ENCODE data around the gene SCARB1.

Gene SCARB1

DNA sequence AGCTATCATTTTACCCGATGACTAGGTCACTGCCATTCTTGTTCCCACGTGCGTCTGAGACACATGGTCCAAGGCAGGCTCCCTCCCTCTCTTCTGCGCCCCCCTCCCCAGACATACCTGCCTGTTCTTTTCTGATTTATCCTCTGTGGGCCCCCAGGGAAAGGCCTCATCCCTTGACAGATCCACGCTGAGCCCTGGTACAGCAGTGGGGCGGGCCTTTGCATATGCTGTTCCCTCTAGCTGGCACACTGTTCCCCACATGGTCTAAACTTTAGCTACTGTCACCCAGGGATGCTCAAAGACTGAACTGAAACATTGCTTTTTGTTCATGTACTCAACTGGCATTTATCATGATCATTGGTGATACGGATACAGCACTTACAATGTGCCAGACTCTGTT lies 122.5 kb downstream of the SCARB1 start:
- Histone ChIP-seq H3K27me3 (ENCODE audit: insufficient read depth, low read length, poor library complexity) (peaks cover 15% of the 10 kb centered on the region), H3K4me3 (ENCODE audit: low read depth in 1 of 2, low read length in 2 of 2) (no peak overlapping the region), H3K79me2 (ENCODE audit: insufficient read depth, low read length) (no peaks in the 10 kb centered on the region), H3K4me2 (ENCODE audit: insufficient read depth, low read length) (no peak overlapping the region), H4K20me1 (ENCODE audit: insufficient read depth, low read length) (no peaks in the 10 kb centered on the region), H2AFZ (ENCODE audit: low read depth, low read length) (no peak overlapping the region), H3K9me3 (ENCODE audit: insufficient read depth, low read length, severe bottlenecking) (no peaks in the 10 kb centered on the region), H3K36me3 (ENCODE audit: insufficient read depth, low read length) (no peaks in the 10 kb centered on the region), H3K27ac (ENCODE audit: low read length) (no peak overlapping the region), H3K9ac (ENCODE audit: low read depth, low read length) (no peak overlapping the region), H3K4me1 (ENCODE audit: insufficient read depth, low read length) (peaks cover 3% of the 10 kb centered on the region; the same call in 1 of the 2 replicates)
- DNase-seq (no peak), ATAC-seq (ENCODE audit: insufficient read depth, low read depth) (no peak)
- TF ChIP-seq EZH2 (IDR thresholded peaks at IDR 0.05; ENCODE audit: borderline replicate concordance, low read depth, low read length, severe bottlenecking), result no peak
- TF ChIP-seq, protein P1, sequence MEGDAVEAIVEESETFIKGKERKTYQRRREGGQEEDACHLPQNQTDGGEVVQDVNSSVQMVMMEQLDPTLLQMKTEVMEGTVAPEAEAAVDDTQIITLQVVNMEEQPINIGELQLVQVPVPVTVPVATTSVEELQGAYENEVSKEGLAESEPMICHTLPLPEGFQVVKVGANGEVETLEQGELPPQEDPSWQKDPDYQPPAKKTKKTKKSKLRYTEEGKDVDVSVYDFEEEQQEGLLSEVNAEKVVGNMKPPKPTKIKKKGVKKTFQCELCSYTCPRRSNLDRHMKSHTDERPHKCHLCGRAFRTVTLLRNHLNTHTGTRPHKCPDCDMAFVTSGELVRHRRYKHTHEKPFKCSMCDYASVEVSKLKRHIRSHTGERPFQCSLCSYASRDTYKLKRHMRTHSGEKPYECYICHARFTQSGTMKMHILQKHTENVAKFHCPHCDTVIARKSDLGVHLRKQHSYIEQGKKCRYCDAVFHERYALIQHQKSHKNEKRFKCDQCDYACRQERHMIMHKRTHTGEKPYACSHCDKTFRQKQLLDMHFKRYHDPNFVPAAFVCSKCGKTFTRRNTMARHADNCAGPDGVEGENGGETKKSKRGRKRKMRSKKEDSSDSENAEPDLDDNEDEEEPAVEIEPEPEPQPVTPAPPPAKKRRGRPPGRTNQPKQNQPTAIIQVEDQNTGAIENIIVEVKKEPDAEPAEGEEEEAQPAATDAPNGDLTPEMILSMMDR (IDR thresholded peaks at IDR 0.05; ENCODE audit: borderline replicate concordance, extremely low read depth, low read length, poor library complexity, severe bottlenecking), result no peak

DNA sequence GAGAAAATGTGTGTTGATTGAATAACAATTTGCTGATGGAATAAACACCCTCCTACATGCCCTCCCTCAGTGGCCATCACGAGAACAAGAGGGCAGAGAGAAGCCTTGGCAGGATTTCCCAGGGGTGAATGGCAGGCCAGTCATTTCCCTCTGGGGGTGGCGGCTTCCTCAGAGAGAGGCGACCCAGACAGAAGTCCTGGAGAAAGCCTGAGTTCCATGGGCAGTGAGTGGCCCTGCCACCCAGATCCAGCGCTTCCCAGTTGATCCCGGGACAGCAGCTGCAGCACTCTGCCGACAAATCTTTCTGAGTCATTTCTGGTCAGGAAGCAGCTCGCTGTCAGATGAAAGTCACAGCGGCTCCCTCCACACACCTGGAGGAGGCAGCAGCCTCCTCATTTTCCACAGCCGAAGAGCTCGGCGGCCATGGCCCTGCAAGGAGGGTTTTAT lies 123.0 kb downstream of the SCARB1 start:
- Histone ChIP-seq H3K9me3 (ENCODE audit: insufficient read depth, low read length, severe bottlenecking) (no peaks in the 10 kb centered on the region), H3K4me3 (ENCODE audit: low read depth in 1 of 2, low read length in 2 of 2) (no peak overlapping the region), H3K79me2 (ENCODE audit: insufficient read depth, low read length) (no peaks in the 10 kb centered on the region), H3K4me2 (ENCODE audit: insufficient read depth, low read length) (no peak overlapping the region), H3K9ac (ENCODE audit: low read depth, low read length) (no peak overlapping the region), H2AFZ (ENCODE audit: low read depth, low read length) (no peak overlapping the region), H3K27ac (ENCODE audit: low read length) (no peak overlapping the region), H3K4me1 (ENCODE audit: insufficient read depth, low read length) (no peaks in the 10 kb centered on the region), H3K36me3 (ENCODE audit: insufficient read depth, low read length) (no peaks in the 10 kb centered on the region), H3K27me3 (ENCODE audit: insufficient read depth, low read length, poor library complexity) (peaks cover 15% of the 10 kb centered on the region), H4K20me1 (ENCODE audit: insufficient read depth, low read length) (no peaks in the 10 kb centered on the region)
- DNase-seq (peak; percentile 44), ATAC-seq (ENCODE audit: insufficient read depth, low read depth) (peak; percentile 64)
- TF ChIP-seq EZH2 (IDR thresholded peaks at IDR 0.05; ENCODE audit: borderline replicate concordance, low read depth, low read length, severe bottlenecking), result no peak
- TF ChIP-seq, protein P1 (IDR thresholded peaks at IDR 0.05; ENCODE audit: borderline replicate concordance, extremely low read depth, low read length, poor library complexity, severe bottlenecking), result peak; percentile 41

DNA sequence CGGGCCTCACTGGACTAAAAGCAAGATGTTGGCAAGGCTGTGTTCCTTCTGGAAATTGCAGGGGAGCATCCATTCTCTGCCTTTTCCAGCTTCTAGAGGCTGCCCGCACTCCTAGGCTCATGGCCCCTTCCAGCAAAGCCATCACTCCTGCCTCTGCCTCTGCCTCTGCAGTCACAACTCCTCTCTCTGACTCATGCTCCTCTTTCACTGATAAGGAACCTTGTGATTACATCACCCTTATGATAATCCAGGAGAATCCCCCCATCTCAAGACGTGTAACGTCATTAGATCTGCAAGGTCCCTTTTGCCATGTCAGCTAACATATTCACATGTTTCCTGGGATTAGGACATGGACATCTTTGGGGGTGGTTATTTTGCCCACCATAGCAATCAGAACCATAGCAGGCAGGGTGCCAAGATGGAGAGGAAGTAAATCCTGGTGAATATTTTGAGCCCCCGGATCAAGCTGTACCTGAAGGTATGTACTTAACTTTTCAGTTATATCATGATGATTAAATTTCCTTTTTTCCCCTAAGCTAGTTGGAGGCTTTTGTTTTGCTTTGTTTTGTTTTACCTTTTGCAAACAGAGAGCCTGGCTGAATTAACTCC lies 123.6 kb downstream of the SCARB1 start:
- H2AFZ ChIP-seq (ENCODE audit: low read depth, low read length), result no peak overlapping the region
- no peak overlapping the region for H3K4me3 ChIP-seq (ENCODE audit: low read depth in 1 of 2, low read length in 2 of 2)
- H3K4me2 ChIP-seq (ENCODE audit: insufficient read depth, low read length), result no peak overlapping the region
- no peaks in the 10 kb centered on the region for H4K20me1 ChIP-seq (ENCODE audit: insufficient read depth, low read length)
- no peaks in the 10 kb centered on the region for H3K36me3 ChIP-seq (ENCODE audit: insufficient read depth, low read length)
- no peaks in the 10 kb centered on the region for H3K9me3 ChIP-seq (ENCODE audit: insufficient read depth, low read length, severe bottlenecking)
- ATAC-seq (ENCODE audit: insufficient read depth, low read depth), result no peak
- peaks cover 15% of the 10 kb centered on the region for H3K27me3 ChIP-seq (ENCODE audit: insufficient read depth, low read length, poor library complexity)
- no peaks in the 10 kb centered on the region for H3K4me1 ChIP-seq (ENCODE audit: insufficient read depth, low read length)
- no peak overlapping the region for H3K27ac ChIP-seq (ENCODE audit: low read length)
- no peak for DNase-seq
- TF ChIP-seq, protein P1 (IDR thresholded peaks at IDR 0.05; ENCODE audit: borderline replicate concordance, extremely low read depth, low read length, poor library complexity, severe bottlenecking), result no peak
- TF ChIP-seq EZH2 (IDR thresholded peaks at IDR 0.05; ENCODE audit: borderline replicate concordance, low read depth, low read length, severe bottlenecking), result no peak
- no peak overlapping the region for H3K9ac ChIP-seq (ENCODE audit: low read depth, low read length)
- no peaks in the 10 kb centered on the region for H3K79me2 ChIP-seq (ENCODE audit: insufficient read depth, low read length)

Data from DND-41 (cell line).